ENCODE results near the gene GPR34. TPM values are rescaled to one million over a fixed set of nuclear protein-coding genes. Genes with fewer than 3 reads are reported as not detected.
"Not testable (repeated sequence)": the region's sequence is repeated elsewhere in the genome, so short reads cannot be mapped to it uniquely, and the experiment has no call there.

The GPR34 gene
- polyA plus RNA-seq, 1 experiment: not detected

DNA sequence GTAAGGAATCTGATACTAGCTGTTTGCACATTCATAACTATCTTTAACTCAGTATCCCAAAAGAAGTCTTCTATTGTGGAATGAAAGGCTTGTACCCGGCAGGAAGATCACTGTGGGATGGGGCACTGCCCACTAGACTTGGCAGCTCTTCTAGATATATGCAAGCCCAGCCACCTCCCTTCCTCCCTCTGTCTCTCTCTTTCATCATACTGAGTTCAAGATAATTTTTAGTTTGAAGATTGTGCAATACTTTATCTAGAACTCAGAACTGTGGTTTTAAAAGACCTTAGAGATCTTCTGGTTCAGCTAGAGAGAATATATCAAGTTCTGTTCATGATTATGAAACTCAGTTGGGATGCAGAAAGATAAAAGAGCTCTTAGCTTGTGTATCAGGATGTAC lies 22.5 kb upstream of the GPR34 start:
- no peak overlapping the region for H3K27ac ChIP-seq (ENCODE audit: low read depth, low read length)
- H3K9me3 ChIP-seq (ENCODE audit: control insufficient read depth, insufficient read depth, low read length): no peaks in the 10 kb centered on the region
- POLR2A ChIA-PET: interaction anchor here (0.6 kb wide), 1 partner anchor 217 kb away, joined by 5 read pairs; no protein-coding TSS in a partner anchor
- CTCF ChIA-PET: interaction anchor here (1.1 kb wide), 1 partner anchor 94 kb away, joined by 3 read pairs; no protein-coding TSS in a partner anchor
- TF ChIP-seq, protein P1, sequence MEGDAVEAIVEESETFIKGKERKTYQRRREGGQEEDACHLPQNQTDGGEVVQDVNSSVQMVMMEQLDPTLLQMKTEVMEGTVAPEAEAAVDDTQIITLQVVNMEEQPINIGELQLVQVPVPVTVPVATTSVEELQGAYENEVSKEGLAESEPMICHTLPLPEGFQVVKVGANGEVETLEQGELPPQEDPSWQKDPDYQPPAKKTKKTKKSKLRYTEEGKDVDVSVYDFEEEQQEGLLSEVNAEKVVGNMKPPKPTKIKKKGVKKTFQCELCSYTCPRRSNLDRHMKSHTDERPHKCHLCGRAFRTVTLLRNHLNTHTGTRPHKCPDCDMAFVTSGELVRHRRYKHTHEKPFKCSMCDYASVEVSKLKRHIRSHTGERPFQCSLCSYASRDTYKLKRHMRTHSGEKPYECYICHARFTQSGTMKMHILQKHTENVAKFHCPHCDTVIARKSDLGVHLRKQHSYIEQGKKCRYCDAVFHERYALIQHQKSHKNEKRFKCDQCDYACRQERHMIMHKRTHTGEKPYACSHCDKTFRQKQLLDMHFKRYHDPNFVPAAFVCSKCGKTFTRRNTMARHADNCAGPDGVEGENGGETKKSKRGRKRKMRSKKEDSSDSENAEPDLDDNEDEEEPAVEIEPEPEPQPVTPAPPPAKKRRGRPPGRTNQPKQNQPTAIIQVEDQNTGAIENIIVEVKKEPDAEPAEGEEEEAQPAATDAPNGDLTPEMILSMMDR (IDR thresholded peaks at IDR 0.05; ENCODE audit: low read depth, low read length): no peak
- DNase-seq (ENCODE audit: low read depth, low spot score): no peak
- no peak overlapping the region for H3K4me3 ChIP-seq (ENCODE audit: low read depth, low read length)
- no peaks in the 10 kb centered on the region for H3K27me3 ChIP-seq (ENCODE audit: control insufficient read depth, insufficient read depth, low read length)

DNA sequence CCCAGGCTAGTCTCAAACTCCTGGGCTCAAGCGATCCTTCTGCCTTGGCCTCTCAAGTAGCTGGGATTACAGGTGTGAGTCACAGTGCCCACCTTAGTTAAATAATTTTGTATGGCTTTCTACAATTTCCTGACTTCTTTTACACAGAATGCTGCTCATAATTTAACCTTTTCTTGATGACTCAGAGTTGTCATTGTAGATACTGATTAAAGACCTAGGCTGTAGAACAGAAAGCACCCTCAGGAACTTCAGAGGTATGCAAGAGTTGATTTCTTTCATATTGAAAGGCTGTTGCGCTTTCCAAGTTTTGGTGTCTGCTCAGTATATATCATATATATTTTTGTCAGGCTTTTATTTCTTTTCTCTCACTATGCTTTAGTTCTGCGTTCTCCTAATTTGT lies 21.1 kb upstream of the GPR34 start:
- CTCF ChIA-PET: no interaction called here
- H3K4me3 ChIP-seq (ENCODE audit: low read depth, low read length): no peak overlapping the region
- H3K27ac ChIP-seq (ENCODE audit: low read depth, low read length): no peak overlapping the region
- no peaks in the 10 kb centered on the region for H3K9me3 ChIP-seq (ENCODE audit: control insufficient read depth, insufficient read depth, low read length)
- TF ChIP-seq, protein P1 (IDR thresholded peaks at IDR 0.05; ENCODE audit: low read depth, low read length): no peak
- POLR2A ChIA-PET: no interaction called here
- DNase-seq (ENCODE audit: low read depth, low spot score): no peak
- H3K27me3 ChIP-seq (ENCODE audit: control insufficient read depth, insufficient read depth, low read length): no peaks in the 10 kb centered on the region

DNA sequence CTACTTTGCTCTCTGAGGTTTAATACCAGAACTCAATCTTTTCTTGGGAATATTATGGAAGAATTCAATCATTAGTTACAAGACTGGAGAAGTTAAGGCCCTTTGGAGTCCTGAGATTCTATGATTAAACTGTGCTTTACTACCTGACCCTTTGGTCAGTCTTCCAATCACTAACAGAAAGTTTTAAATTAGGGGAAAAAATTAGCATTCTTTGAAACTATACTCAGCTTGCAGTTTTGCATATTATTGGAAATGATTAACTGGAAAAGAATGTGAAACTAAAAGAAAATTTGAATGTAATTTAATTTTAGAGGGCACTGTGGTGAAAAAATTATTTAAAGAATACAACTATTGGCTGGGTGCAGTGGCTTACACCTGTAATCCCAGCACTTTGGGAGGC lies 18.7 kb upstream of the GPR34 start:
- no peak for DNase-seq (ENCODE audit: low read depth, low spot score)
- Histone ChIP-seq H3K9me3 (ENCODE audit: control insufficient read depth, insufficient read depth, low read length) (no peaks in the 10 kb centered on the region), H3K27me3 (ENCODE audit: control insufficient read depth, insufficient read depth, low read length) (no peaks in the 10 kb centered on the region), H3K4me3 (ENCODE audit: low read depth, low read length) (no peak overlapping the region), H3K27ac (ENCODE audit: low read depth, low read length) (no peak overlapping the region)
- TF ChIP-seq, protein P1 (IDR thresholded peaks at IDR 0.05; ENCODE audit: low read depth, low read length): no peak
- POLR2A ChIA-PET: no interaction called here
- CTCF ChIA-PET: no interaction called here

DNA sequence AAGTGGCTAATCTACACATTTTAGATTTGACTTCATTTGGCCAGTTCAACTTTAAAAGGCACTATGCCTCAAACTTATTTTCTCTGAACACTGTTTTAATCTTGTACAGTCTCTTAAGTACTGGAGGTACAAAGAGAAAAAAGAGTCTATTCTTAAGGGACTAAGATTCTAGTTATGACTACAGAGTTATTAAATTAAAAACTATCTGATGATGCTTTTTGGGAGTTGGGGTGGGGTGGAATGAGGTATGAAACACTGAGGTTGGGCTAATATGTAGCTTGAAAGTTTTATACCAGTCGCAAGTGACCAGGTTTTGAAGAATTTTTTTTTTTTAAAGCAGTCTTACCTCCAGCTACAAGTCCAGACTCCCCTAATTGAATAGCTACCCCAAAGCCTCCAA lies 17.7 kb upstream of the GPR34 start:
- Histone ChIP-seq H3K9me3 (ENCODE audit: control insufficient read depth, insufficient read depth, low read length) (no peaks in the 10 kb centered on the region), H3K27ac (ENCODE audit: low read depth, low read length) (no peak overlapping the region), H3K27me3 (ENCODE audit: control insufficient read depth, insufficient read depth, low read length) (no peaks in the 10 kb centered on the region), H3K4me3 (ENCODE audit: low read depth, low read length) (no peak overlapping the region)
- CTCF ChIA-PET: no interaction called here
- POLR2A ChIA-PET: no interaction called here
- DNase-seq (ENCODE audit: low read depth, low spot score): no peak
- TF ChIP-seq, protein P1 (IDR thresholded peaks at IDR 0.05; ENCODE audit: low read depth, low read length): no peak

DNA sequence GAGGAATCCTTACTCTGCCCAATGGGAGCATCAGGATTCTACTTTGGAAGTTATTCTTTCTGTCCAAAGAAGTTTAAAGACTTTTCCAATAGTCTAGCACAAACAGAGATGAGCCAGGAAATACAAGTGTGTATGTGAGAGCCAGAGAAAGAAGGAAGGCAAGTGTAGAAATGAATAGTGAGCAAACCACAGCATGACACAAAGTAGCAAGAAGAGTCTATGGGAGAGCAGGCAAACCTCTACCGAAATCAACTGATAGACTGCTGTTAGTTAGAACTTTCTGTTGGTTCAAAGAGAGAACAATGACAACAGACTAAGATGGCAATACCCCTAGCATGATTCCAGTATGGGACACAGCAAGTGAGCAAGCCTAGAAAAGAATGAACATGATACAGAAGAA lies 16.1 kb upstream of the GPR34 start:
- POLR2A ChIA-PET: no interaction called here

DNA sequence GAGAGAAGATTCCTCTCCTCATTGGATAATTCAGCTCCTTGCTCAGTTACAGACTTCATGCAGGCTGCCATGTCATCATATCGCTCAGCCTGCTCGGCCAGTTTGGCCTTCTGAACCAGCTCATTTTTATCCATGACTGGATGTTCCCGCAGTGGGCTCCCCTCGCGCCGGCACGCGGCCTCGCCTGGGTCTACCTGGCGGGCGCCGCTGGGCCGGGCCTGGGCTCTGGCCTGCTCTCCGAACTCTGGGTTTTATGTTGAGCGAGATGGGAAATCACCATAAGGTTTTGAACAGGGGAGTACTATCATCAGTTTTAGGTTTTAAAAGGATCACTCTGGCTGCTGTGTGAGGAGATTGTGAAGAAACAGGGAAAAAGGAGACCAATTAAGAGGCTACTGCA lies 12.4 kb upstream of the GPR34 start:
- POLR2A ChIA-PET; H3K27me3 ChIP-seq (ENCODE audit: control insufficient read depth, insufficient read depth, low read length); DNase-seq (ENCODE audit: low read depth, low spot score): not testable (repeated sequence)

More for the DNA sequence above, 16.1 kb upstream of the GPR34 start:
- CTCF ChIA-PET: no interaction called here
- DNase-seq (ENCODE audit: low read depth, low spot score): no peak
- TF ChIP-seq, protein P1 (IDR thresholded peaks at IDR 0.05; ENCODE audit: low read depth, low read length): no peak
- Histone ChIP-seq H3K4me3 (ENCODE audit: low read depth, low read length) (no peak overlapping the region), H3K27me3 (ENCODE audit: control insufficient read depth, insufficient read depth, low read length) (no peaks in the 10 kb centered on the region), H3K9me3 (ENCODE audit: control insufficient read depth, insufficient read depth, low read length) (no peaks in the 10 kb centered on the region), H3K27ac (ENCODE audit: low read depth, low read length) (no peak overlapping the region)

More for the DNA sequence above, 12.4 kb upstream of the GPR34 start:
- H3K4me3 ChIP-seq (ENCODE audit: low read depth, low read length); CTCF ChIA-PET; H3K9me3 ChIP-seq (ENCODE audit: control insufficient read depth, insufficient read depth, low read length); H3K27ac ChIP-seq (ENCODE audit: low read depth, low read length): not testable (repeated sequence)

Measured in AG04450 (cell line).